Fibroblast of lung (primary cell): Measurements from ENCODE around the gene CDIP1. TPM values are rescaled to one million over a fixed set of nuclear protein-coding genes. Genes with fewer than 3 reads are reported as not detected.

Source experiments
- DNase-seq, 2 donors: peaks; one replicate each; pipeline versions ENCODE4 v3.0.0 to v3.0.0-alpha.2; 2010; ENCODE audit warnings: low read depth in 2 of 2
- H2AFZ ChIP-seq: 2 replicates; pipeline ENCODE4 v1.5.1; 2012; ENCODE audit warnings: low read length, control low read depth, inconsistent platforms
- H3K27ac ChIP-seq: 2 replicates; pipeline ENCODE4 v1.5.1; 2011; ENCODE audit warnings: low read length, control low read depth; ENCODE audit not compliant: insufficient read depth
- H3K27me3 ChIP-seq: 2 replicates; pipeline ENCODE4 v1.5.1; 2011; ENCODE audit warnings: mild to moderate bottlenecking, low read length; ENCODE audit not compliant: control insufficient read depth, insufficient read depth
- H3K36me3 ChIP-seq: 2 replicates; pipeline ENCODE4 v1.5.1; 2011; ENCODE audit warnings: low read length; ENCODE audit not compliant: control insufficient read depth, insufficient read depth
- H3K4me1 ChIP-seq: 2 replicates; pipeline ENCODE4 v1.5.1; 2011; ENCODE audit warnings: low read length; ENCODE audit not compliant: control insufficient read depth, insufficient read depth; ENCODE audit errors: extremely low read depth
- H3K4me2 ChIP-seq: 2 replicates; pipeline ENCODE4 v1.5.1; 2011; ENCODE audit warnings: low read length, control low read depth; ENCODE audit not compliant: insufficient read depth; ENCODE audit errors: extremely low read depth
- H3K4me3 ChIP-seq, 4 experiments: fragments of 200-600 bp in 1 of 4; sonication (generic) in 1 of 4; replicated peaks in 1 of 4; 2 replicates each; pipeline ENCODE4 v1.5.1; 2011 to 2016; ENCODE audit warnings: low read length in 4 of 4, low read depth in 3 of 4, mild to moderate bottlenecking in 3 of 4, control low read depth in 2 of 4, inconsistent platforms in 1 of 4, mixed read lengths in 1 of 4; ENCODE audit not compliant: insufficient read depth in 1 of 4; ENCODE audit errors: control extremely low read depth in 1 of 4
- H3K79me2 ChIP-seq: 2 replicates; pipeline ENCODE4 v1.5.1; 2012; ENCODE audit warnings: mild to moderate bottlenecking, low read length, inconsistent platforms; ENCODE audit not compliant: control insufficient read depth, insufficient read depth
- H3K9ac ChIP-seq: 2 replicates; pipeline ENCODE4 v1.5.1; 2011; ENCODE audit warnings: mild to moderate bottlenecking, low read length, control low read depth; ENCODE audit not compliant: insufficient read depth
- H3K9me3 ChIP-seq: 2 replicates; pipeline ENCODE4 v1.5.1; 2012; ENCODE audit warnings: low read depth, low read length; ENCODE audit not compliant: control insufficient read depth, insufficient read depth
- H4K20me1 ChIP-seq: 2 replicates; pipeline ENCODE4 v1.5.1; 2011; ENCODE audit warnings: low read length; ENCODE audit not compliant: control insufficient read depth, insufficient read depth; ENCODE audit errors: extremely low read depth
- EZH2 ChIP-seq: IDR thresholded peaks from 2 replicates; pipeline ENCODE4 v1.5.1; 2012; ENCODE audit warnings: low read length, control low read depth, mild to moderate bottlenecking; ENCODE audit errors: missing control alignments
- polyA plus RNA-seq, 2 donors: library from polyadenylated mRNA; depleted of rRNA in 1 of 2; stranded (reverse) in 1 of 2; unstranded in 1 of 2; fragments of >200 nt; gene quantifications; 2 replicates each; pipeline ENCODE4 v1.2.1, GENCODE V29; 2011 to 2012; ENCODE audit warnings: missing spikeins in 1 of 2
- total RNA-seq: library from RNA; depleted of rRNA; stranded (reverse); fragments of >200 nt; gene quantifications from 2 replicates; pipeline ENCODE4 v1.2.1, GENCODE V29; 2014
- TF ChIP-seq, protein P1 (sequence below), 2 donors: IDR thresholded peaks in 1 of 2; conservative IDR thresholded peaks in 1 of 2; 1 replicate in 1 of 2; 2 replicates in 1 of 2; pipeline ENCODE4 v1.5.1; 2011 to 2012; ENCODE audit warnings: low read length in 2 of 2, control low read depth in 1 of 2, inconsistent platforms in 1 of 2, low read depth in 1 of 2, mild to moderate bottlenecking in 1 of 2

CDIP1 gene
- total and polyA plus RNA-seq, 2 donors (not counting 1 experiment from before 2014, with no cell fraction given): 6.3 to 12.2 TPM

DNA sequence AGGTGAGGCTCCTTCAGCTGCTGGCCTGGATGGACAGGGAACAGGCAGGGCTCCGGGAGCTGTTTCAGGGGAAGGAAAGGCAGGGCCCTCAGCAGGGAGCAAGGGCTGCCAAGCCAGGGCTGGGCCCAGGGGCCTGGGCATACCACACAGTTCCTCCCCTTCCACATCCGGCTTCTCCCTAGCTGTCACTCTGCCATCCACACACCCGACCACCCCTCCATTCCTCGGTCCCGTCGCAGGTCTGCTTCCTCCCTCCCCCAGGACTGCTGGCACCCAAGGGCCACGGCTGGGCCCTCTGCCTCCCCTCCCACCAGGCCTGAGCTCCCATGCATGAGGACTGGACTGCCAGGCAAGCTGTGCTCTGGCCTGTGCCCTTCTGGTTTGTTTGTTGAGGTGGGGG, 24.0 kb downstream of the CDIP1 start:
- H4K20me1 ChIP-seq: no peaks in the 10 kb centered on the region
- H3K4me1 ChIP-seq: no peaks in the 10 kb centered on the region
- TF ChIP-seq, protein P1, sequence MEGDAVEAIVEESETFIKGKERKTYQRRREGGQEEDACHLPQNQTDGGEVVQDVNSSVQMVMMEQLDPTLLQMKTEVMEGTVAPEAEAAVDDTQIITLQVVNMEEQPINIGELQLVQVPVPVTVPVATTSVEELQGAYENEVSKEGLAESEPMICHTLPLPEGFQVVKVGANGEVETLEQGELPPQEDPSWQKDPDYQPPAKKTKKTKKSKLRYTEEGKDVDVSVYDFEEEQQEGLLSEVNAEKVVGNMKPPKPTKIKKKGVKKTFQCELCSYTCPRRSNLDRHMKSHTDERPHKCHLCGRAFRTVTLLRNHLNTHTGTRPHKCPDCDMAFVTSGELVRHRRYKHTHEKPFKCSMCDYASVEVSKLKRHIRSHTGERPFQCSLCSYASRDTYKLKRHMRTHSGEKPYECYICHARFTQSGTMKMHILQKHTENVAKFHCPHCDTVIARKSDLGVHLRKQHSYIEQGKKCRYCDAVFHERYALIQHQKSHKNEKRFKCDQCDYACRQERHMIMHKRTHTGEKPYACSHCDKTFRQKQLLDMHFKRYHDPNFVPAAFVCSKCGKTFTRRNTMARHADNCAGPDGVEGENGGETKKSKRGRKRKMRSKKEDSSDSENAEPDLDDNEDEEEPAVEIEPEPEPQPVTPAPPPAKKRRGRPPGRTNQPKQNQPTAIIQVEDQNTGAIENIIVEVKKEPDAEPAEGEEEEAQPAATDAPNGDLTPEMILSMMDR (conservative IDR thresholded peaks at IDR 0.05 in 1 of 2, IDR thresholded peaks at IDR 0.05 in 1 of 2; ENCODE audit: low read depth in 1 of 2, low read length in 2 of 2): no peak
- TF ChIP-seq EZH2: no peak

DNA sequence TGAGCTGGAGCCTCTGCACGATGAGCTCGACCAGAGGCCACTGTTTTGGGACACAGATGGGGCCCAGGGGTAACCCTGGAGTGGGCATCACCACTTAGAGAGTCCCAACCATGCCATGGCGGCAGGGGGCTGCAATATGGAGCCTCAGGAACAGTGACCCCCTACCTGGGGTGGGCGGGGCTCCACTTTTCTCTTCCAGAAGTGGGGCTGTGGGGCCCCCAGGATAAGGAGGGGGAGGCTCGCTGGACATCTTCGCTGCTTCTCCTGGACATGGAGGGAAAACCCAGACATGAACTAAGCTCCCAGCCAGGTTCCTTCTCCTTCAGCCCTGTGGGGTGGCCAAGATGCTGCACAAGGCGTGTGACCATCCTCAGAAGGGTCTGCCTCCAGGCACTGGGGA, 24.7 kb downstream of the CDIP1 start:
- H3K4me3 ChIP-seq: no peak overlapping the region
- H3K9me3 ChIP-seq: no peaks in the 10 kb centered on the region
- no peaks in the 10 kb centered on the region for H3K27me3 ChIP-seq
- H3K79me2 ChIP-seq: no peaks in the 10 kb centered on the region
- no peak overlapping the region for H3K4me2 ChIP-seq
- H3K9ac ChIP-seq: no peak overlapping the region
- TF ChIP-seq, protein P1 (conservative IDR thresholded peaks at IDR 0.05 in 1 of 2, IDR thresholded peaks at IDR 0.05 in 1 of 2; ENCODE audit: low read depth in 1 of 2, low read length in 2 of 2): no peak
- TF ChIP-seq EZH2: no peak
- H3K36me3 ChIP-seq: peaks cover 20% of the 10 kb centered on the region
- no peaks in the 10 kb centered on the region for H4K20me1 ChIP-seq
- no peak overlapping the region for H2AFZ ChIP-seq
- DNase-seq: no peak
- H3K4me1 ChIP-seq: no peaks in the 10 kb centered on the region
- H3K27ac ChIP-seq: no peak overlapping the region

More for the DNA sequence above, 24.0 kb downstream of the CDIP1 start:
- no peak overlapping the region for H3K27ac ChIP-seq
- H3K79me2 ChIP-seq: no peaks in the 10 kb centered on the region
- H2AFZ ChIP-seq: no peak overlapping the region
- no peaks in the 10 kb centered on the region for H3K9me3 ChIP-seq
- no peak overlapping the region for H3K4me3 ChIP-seq
- H3K36me3 ChIP-seq: peaks cover 17% of the 10 kb centered on the region
- H3K27me3 ChIP-seq: no peaks in the 10 kb centered on the region
- DNase-seq: no peak
- no peak overlapping the region for H3K9ac ChIP-seq
- no peak overlapping the region for H3K4me2 ChIP-seq

DNA sequence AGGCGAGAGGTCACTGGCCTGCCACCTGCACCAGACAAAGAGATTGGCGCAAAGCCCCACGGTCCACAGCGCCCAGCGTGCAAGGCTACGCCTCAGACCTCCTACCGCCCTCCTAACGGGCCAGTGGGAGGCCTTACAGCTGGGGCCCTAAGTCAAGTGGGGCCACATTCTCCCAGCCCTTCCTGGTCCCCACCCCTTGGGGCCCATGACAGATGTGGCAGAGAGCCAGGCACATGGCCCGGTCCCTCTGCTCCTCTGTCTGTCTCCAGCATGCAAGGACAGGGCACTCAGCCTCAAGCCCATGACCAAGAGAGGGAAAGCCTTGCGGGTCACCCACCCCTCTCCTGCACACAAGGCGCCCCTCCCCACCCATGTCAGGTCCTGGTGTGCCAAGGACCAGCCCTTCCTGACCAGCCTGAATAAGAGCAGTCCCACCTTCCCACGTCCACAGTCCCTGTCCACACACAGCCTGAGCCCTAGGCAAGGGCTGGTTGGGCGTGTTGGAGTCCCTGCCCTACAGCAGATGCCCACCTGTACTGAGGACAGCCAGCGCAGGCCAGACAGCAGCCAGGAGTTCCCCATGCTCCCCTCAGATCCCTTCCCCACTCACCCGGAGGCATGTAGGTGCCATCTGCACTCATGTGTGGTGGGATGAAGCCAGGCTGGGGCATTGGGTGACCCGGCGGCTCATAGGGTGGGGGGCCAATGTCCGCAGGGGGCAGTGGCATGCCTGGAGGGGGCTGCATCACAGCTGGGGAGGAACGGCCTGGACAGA, 25.3 kb downstream of the CDIP1 start:
- H3K4me3 ChIP-seq: no peak overlapping the region
- H3K79me2 ChIP-seq: no peaks in the 10 kb centered on the region
- peaks cover 20% of the 10 kb centered on the region for H3K36me3 ChIP-seq
- H3K4me2 ChIP-seq: no peak overlapping the region
- no peaks in the 10 kb centered on the region for H3K9me3 ChIP-seq
- DNase-seq: no peak
- no peaks in the 10 kb centered on the region for H4K20me1 ChIP-seq
- TF ChIP-seq, protein P1 (conservative IDR thresholded peaks at IDR 0.05 in 1 of 2, IDR thresholded peaks at IDR 0.05 in 1 of 2; ENCODE audit: low read depth in 1 of 2, low read length in 2 of 2): no peak
- no peak for TF ChIP-seq EZH2
- no peaks in the 10 kb centered on the region for H3K4me1 ChIP-seq
- H3K27me3 ChIP-seq: no peaks in the 10 kb centered on the region
- no peak overlapping the region for H3K27ac ChIP-seq
- H3K9ac ChIP-seq: no peak overlapping the region
- H2AFZ ChIP-seq: no peak overlapping the region
